ENCODE results near the gene ZNF606. TPM values are rescaled to one million over a fixed set of nuclear protein-coding genes. Genes with fewer than 3 reads are reported as not detected.

Gene ZNF606
- total RNA-seq, 1 donor from 2014 or later, result 6.6 TPM

- H3K27ac Mint-ChIP-seq, result peak overlapping the region; percentile 20
- peaks cover 32% of the 10 kb centered on the region for H3K9me3 Mint-ChIP-seq
- intact Hi-C loops (cut with micrococcal nuclease), result loop anchor here (10.0 kb wide), 1 partner anchor 256 kb away; the partner anchor contains the start of gene ZNF776
- no peaks in the 10 kb centered on the region for H3K27me3 Mint-ChIP-seq
- H3K4me1 Mint-ChIP-seq, result peaks cover 11% of the 10 kb centered on the region
- DNase-seq, result no peak
- peaks cover 80% of the 10 kb centered on the region for H3K36me3 Mint-ChIP-seq (ENCODE audit: low read depth)
- peak overlapping the region; percentile 84 for H3K4me3 Mint-ChIP-seq
These were observed 1.9 kb downstream of the ZNF606 start for GRCh38 chr19:58000677-58001076.

- H3K4me3 Mint-ChIP-seq, result no peak overlapping the region
- no peak overlapping the region for H3K27ac Mint-ChIP-seq
- DNase-seq, result no peak
- intact Hi-C loops (cut with micrococcal nuclease), result no loop called here
- peaks cover 54% of the 10 kb centered on the region for H3K36me3 Mint-ChIP-seq (ENCODE audit: low read depth)
- no peaks in the 10 kb centered on the region for H3K4me1 Mint-ChIP-seq
- H3K27me3 Mint-ChIP-seq, result no peaks in the 10 kb centered on the region
- H3K9me3 Mint-ChIP-seq, result peaks cover 36% of the 10 kb centered on the region
These were observed 9.8 kb downstream of the ZNF606 start for GRCh38 chr19:57992841-57993240.

GRCh38 chr19:57978586-57979289, 23.9 kb downstream of the ZNF606 start:
- Mint-ChIP-seq H3K4me3 (no peak overlapping the region), H3K36me3 (ENCODE audit: low read depth) (peaks cover 43% of the 10 kb centered on the region), H3K9me3 (peaks cover 9% of the 10 kb centered on the region)

GRCh38 chr19:57974434-57974833, 28.2 kb downstream of the ZNF606 start, which contains the start of gene C19orf18:
Gene C19orf18 (minus strand): TSS chr19:57974534. CDS start chr19:57974432, 102 bp downstream.
- no peaks in the 10 kb centered on the region for H3K4me1 Mint-ChIP-seq
- no peak within 1 kb of the TSS for H3K4me3 Mint-ChIP-seq
- no peaks in the 10 kb centered on the region for H3K27me3 Mint-ChIP-seq
- peaks cover 17% of the 10 kb centered on the region for H3K9me3 Mint-ChIP-seq
- H3K27ac Mint-ChIP-seq, result no peak within 1 kb of the TSS
- DNase-seq, result no peak
- peaks cover 11% of the 10 kb centered on the region for H3K36me3 Mint-ChIP-seq (ENCODE audit: low read depth)
- intact Hi-C loops (cut with micrococcal nuclease), result no loop called here

More at GRCh38 chr19:57978586-57979289, 23.9 kb downstream of the ZNF606 start:
- Mint-ChIP-seq H3K4me1 (no peaks in the 10 kb centered on the region), H3K27me3 (no peaks in the 10 kb centered on the region), H3K27ac (no peak overlapping the region)
- intact Hi-C loops (cut with micrococcal nuclease), result no loop called here
- no peak for DNase-seq

- intact Hi-C loops (cut with micrococcal nuclease), result no loop called here
- H3K27ac Mint-ChIP-seq, result no peak overlapping the region
- peaks cover 2% of the 10 kb centered on the region for H3K36me3 Mint-ChIP-seq (ENCODE audit: low read depth)
- peaks cover 24% of the 10 kb centered on the region for H3K9me3 Mint-ChIP-seq
- no peak for DNase-seq
- H3K27me3 Mint-ChIP-seq, result no peaks in the 10 kb centered on the region
- H3K4me3 Mint-ChIP-seq, result no peak overlapping the region
- H3K4me1 Mint-ChIP-seq, result no peaks in the 10 kb centered on the region
These were observed 37.9 kb downstream of the ZNF606 start for GRCh38 chr19:57964761-57965160.

GRCh38 chr19:57961785-57962184, 40.8 kb downstream of the ZNF606 start:
- Mint-ChIP-seq H3K4me3 (no peak overlapping the region), H3K4me1 (no peaks in the 10 kb centered on the region), H3K27ac (no peak overlapping the region), H3K27me3 (no peaks in the 10 kb centered on the region), H3K36me3 (ENCODE audit: low read depth) (peaks cover 4% of the 10 kb centered on the region), H3K9me3 (peaks cover 23% of the 10 kb centered on the region)
- no peak for DNase-seq
- intact Hi-C loops (cut with micrococcal nuclease), result no loop called here

GRCh38 chr19:57954996-57955395, 47.6 kb downstream of the ZNF606 start:
- peaks cover 3% of the 10 kb centered on the region for H3K36me3 Mint-ChIP-seq (ENCODE audit: low read depth)
- H3K4me1 Mint-ChIP-seq, result no peaks in the 10 kb centered on the region
- H3K27me3 Mint-ChIP-seq, result no peaks in the 10 kb centered on the region
- H3K27ac Mint-ChIP-seq, result no peak overlapping the region
- intact Hi-C loops (cut with micrococcal nuclease), result no loop called here
- DNase-seq, result no peak
- peaks cover 26% of the 10 kb centered on the region for H3K9me3 Mint-ChIP-seq
- H3K4me3 Mint-ChIP-seq, result no peak overlapping the region

GRCh38 chr19:57949702-57950101, 52.9 kb downstream of the ZNF606 start:
- peaks cover 19% of the 10 kb centered on the region for H3K36me3 Mint-ChIP-seq (ENCODE audit: low read depth)
- intact Hi-C loops (cut with micrococcal nuclease), result no loop called here
- H3K4me1 Mint-ChIP-seq, result peaks cover 11% of the 10 kb centered on the region
- H3K4me3 Mint-ChIP-seq, result no peak overlapping the region
- no peak for DNase-seq
- no peaks in the 10 kb centered on the region for H3K27me3 Mint-ChIP-seq
- no peak overlapping the region for H3K27ac Mint-ChIP-seq
- peaks cover 28% of the 10 kb centered on the region for H3K9me3 Mint-ChIP-seq

- no peak for DNase-seq
- Mint-ChIP-seq H3K27ac (no peak overlapping the region), H3K4me3 (no peak overlapping the region), H3K4me1 (peaks cover 11% of the 10 kb centered on the region), H3K9me3 (peaks cover 25% of the 10 kb centered on the region), H3K36me3 (ENCODE audit: low read depth) (peaks cover 22% of the 10 kb centered on the region), H3K27me3 (no peaks in the 10 kb centered on the region)
- intact Hi-C loops (cut with micrococcal nuclease), result no loop called here
These were observed 53.3 kb downstream of the ZNF606 start for GRCh38 chr19:57949296-57949695.

- Mint-ChIP-seq H3K27ac (peak within 1 kb of the TSS; percentile 90), H3K4me3 (peak within 1 kb of the TSS; percentile 96), H3K9me3 (peaks cover 37% of the 10 kb centered on the region), H3K27me3 (no peaks in the 10 kb centered on the region), H3K4me1 (peaks cover 11% of the 10 kb centered on the region), H3K36me3 (ENCODE audit: low read depth) (peaks cover 39% of the 10 kb centered on the region)
- peak; percentile 94 for DNase-seq
- intact Hi-C loops (cut with micrococcal nuclease), result loop anchor here (1.0 to 2.0 kb wide), 2 partner anchors 31 to 55 kb away; partner anchors contain the start of genes ZNF417 and ZNF606
These were observed 55.0 kb downstream of the ZNF606 start, which contains the start of gene ZNF256 for GRCh38 chr19:57947419-57948134. Gene ZNF256 (minus strand): TSS chr19:57947706. CDS start chr19:57947474, 232 bp downstream.

- Mint-ChIP-seq H3K9me3 (peaks cover 41% of the 10 kb centered on the region), H3K27me3 (no peaks in the 10 kb centered on the region), H3K4me3 (peak overlapping the region; percentile 96), H3K4me1 (peaks cover 11% of the 10 kb centered on the region), H3K27ac (no peak overlapping the region), H3K36me3 (ENCODE audit: low read depth) (peaks cover 44% of the 10 kb centered on the region)
- intact Hi-C loops (cut with micrococcal nuclease), result loop anchor here (1.0 to 2.0 kb wide), 2 partner anchors 31 to 56 kb away; partner anchors contain the start of genes ZNF417 and ZNF606
- DNase-seq, result no peak
These were observed 55.6 kb downstream of the ZNF606 start for GRCh38 chr19:57947088-57947418.

GRCh38 chr19:57946316-57946715, 56.3 kb downstream of the ZNF606 start:
- no peak for DNase-seq
- Mint-ChIP-seq H3K27me3 (no peaks in the 10 kb centered on the region), H3K4me3 (peak overlapping the region; percentile 96), H3K9me3 (peaks cover 44% of the 10 kb centered on the region), H3K27ac (no peak overlapping the region), H3K36me3 (ENCODE audit: low read depth) (peaks cover 51% of the 10 kb centered on the region), H3K4me1 (peaks cover 11% of the 10 kb centered on the region)
- intact Hi-C loops (cut with micrococcal nuclease), result loop anchor here (2.0 kb wide), 1 partner anchor 56 kb away; the partner anchor contains the start of gene ZNF606

GRCh38 chr19:57941593-57941992, 61.0 kb downstream of the ZNF606 start:
- DNase-seq, result no peak
- Mint-ChIP-seq H3K27ac (no peak overlapping the region), H3K9me3 (peaks cover 51% of the 10 kb centered on the region), H3K4me3 (no peak overlapping the region), H3K4me1 (peaks cover 7% of the 10 kb centered on the region), H3K36me3 (ENCODE audit: low read depth) (peaks cover 74% of the 10 kb centered on the region), H3K27me3 (no peaks in the 10 kb centered on the region)
- intact Hi-C loops (cut with micrococcal nuclease), result no loop called here

GRCh38 chr19:57935731-57936130, 66.9 kb downstream of the ZNF606 start:
- Mint-ChIP-seq H3K4me3 (no peak overlapping the region), H3K36me3 (ENCODE audit: low read depth) (peaks cover 44% of the 10 kb centered on the region), H3K27ac (no peak overlapping the region), H3K9me3 (peaks cover 34% of the 10 kb centered on the region), H3K4me1 (no peaks in the 10 kb centered on the region), H3K27me3 (no peaks in the 10 kb centered on the region)
- DNase-seq, result no peak
- intact Hi-C loops (cut with micrococcal nuclease), result no loop called here

Measured in activated CD4-positive, alpha-beta T cell treated with anti-CD3 and anti-CD28 coated beads, Interleukin-2, amount 10 ng/mL, durations not matched to agents 24 days and 14 days (primary cell).